GM12878 (cell line): ENCODE measurements around the gene CHMP2B. TPM values are rescaled to one million over a fixed set of nuclear protein-coding genes. Genes with fewer than 3 reads are reported as not detected.

ENCODE experiments used
- ATAC-seq: fragments of 200-7000 bp; cut with Tn5 transposase; 3 replicates; pipeline ENCODE4 v1.9.1; 2020; ENCODE audit warnings: mild to moderate bottlenecking, moderate library complexity
- BruUV-seq: library from RNA; stranded (reverse); fragments of 400-500 nt; replicated peaks from 2 replicates; lab custom pipeline; 2021; lab: Mats Ljungman, UMichigan
- CTCF ChIA-PET: fragments of 300-600 bp; sonication (Branson Sonifier 250); formaldehyde crosslinking; extraction: SDS; loops from one replicate; lab custom pipeline; 2021; ENCODE audit warnings: inconsistent platforms; lab: Yijun Ruan, JAX
- POLR2A ChIA-PET: fragments of 350-600 bp; formaldehyde crosslinking; extraction: SDS; loops from one replicate; lab custom pipeline; 2021; ENCODE audit warnings: inconsistent platforms; lab: Charles Lee
- RAD21 ChIA-PET: fragments of 300-600 bp; sonication (Branson Sonifier 250); formaldehyde crosslinking; loops from one replicate; lab custom pipeline; 2023; ENCODE audit warnings: antibody characterized with exemption; ENCODE audit not compliant: unreplicated experiment; lab: Charles Lee
- SMC1A ChIA-PET: fragments of 300-600 bp; sonication (Branson Sonifier 250); formaldehyde crosslinking; loops from one replicate; lab custom pipeline; 2023; ENCODE audit not compliant: unreplicated experiment, uncharacterized antibody; lab: Charles Lee
- DNase-seq: peaks from one replicate; pipeline ENCODE4 v3.0.0-alpha.2; 2011; ENCODE audit warnings: low read depth, low spot score
- FAIRE-seq: peaks from 3 replicates; lab custom pipeline; 2011; peaks lifted over from hg19 to GRCh38; lab: Jason Lieb, UNC
- H2AFZ ChIP-seq: 2 replicates; pipeline ENCODE4 v1.6.0; 2011; ENCODE audit warnings: low read depth, low read length, control low read depth; ENCODE audit not compliant: control insufficient read depth
- H3K27ac ChIP-seq: 2 replicates; pipeline ENCODE4 v1.5.1; 2011; ENCODE audit warnings: control low read depth; ENCODE audit not compliant: control insufficient read depth, insufficient read depth
- H3K27me3 ChIP-seq, 2 experiments: replicated peaks in 1 of 2; 2 replicates each; pipeline versions ENCODE4 v1.6.0 to v1.6.1; 2011; ENCODE audit warnings: low read length in 1 of 2; ENCODE audit not compliant: control insufficient read depth in 2 of 2, insufficient read depth in 2 of 2
- H3K36me3 ChIP-seq, 2 experiments: 2 replicates each; pipeline ENCODE4 v1.5.1; 2011; ENCODE audit warnings: low read length in 1 of 2; ENCODE audit not compliant: control insufficient read depth in 2 of 2, insufficient read depth in 2 of 2
- H3K4me1 ChIP-seq: 2 replicates; pipeline ENCODE4 v1.6.1; 2011; ENCODE audit warnings: mild to moderate bottlenecking, low read length, moderate library complexity, mixed read lengths; ENCODE audit not compliant: control insufficient read depth, insufficient read depth
- H3K4me2 ChIP-seq: 2 replicates; pipeline ENCODE4 v1.6.0; 2011; ENCODE audit warnings: control low read depth; ENCODE audit not compliant: control insufficient read depth, insufficient read depth
- H3K4me3 ChIP-seq: fragments of 200-600 bp; sonication (generic); 2 replicates; pipeline ENCODE4 v1.5.1; 2016
- H3K79me2 ChIP-seq: 2 replicates; pipeline ENCODE4 v1.6.0; 2011; ENCODE audit warnings: low read length; ENCODE audit not compliant: control insufficient read depth, insufficient read depth
- H3K9ac ChIP-seq: 2 replicates; pipeline ENCODE4 v1.8.0; 2011; ENCODE audit warnings: low read length, control low read depth, mixed read lengths; ENCODE audit not compliant: control insufficient read depth, insufficient read depth
- H3K9me3 ChIP-seq: replicated peaks from 3 replicates; pipeline ENCODE4 v1.5.1; 2011; ENCODE audit warnings: mild to moderate bottlenecking, low read length; ENCODE audit not compliant: control insufficient read depth, insufficient read depth
- H4K20me1 ChIP-seq: 2 replicates; pipeline ENCODE4 v1.6.0; 2011; ENCODE audit not compliant: control insufficient read depth, insufficient read depth
- ATF3 ChIP-seq: IDR thresholded peaks from 2 replicates; pipeline ENCODE4 v1.6.1; 2011; ENCODE audit warnings: low read depth, mild to moderate bottlenecking, low read length, moderate library complexity, borderline replicate concordance; ENCODE audit errors: extremely low read depth
- BHLHE40 ChIP-seq, 2 experiments: fragments of 450-650 bp in 1 of 2; IDR thresholded peaks; 2 replicates each; pipeline ENCODE4 v1.6.1; 2011 to 2017; ENCODE audit warnings: low read depth in 2 of 2, borderline replicate concordance in 1 of 2, improper control_type of control experiment in 1 of 2, low read length in 1 of 2, mild to moderate bottlenecking in 1 of 2
- CBX5 ChIP-seq: sonication (generic); IDR thresholded peaks from 2 replicates; pipeline ENCODE4 v1.6.1; 2016; ENCODE audit warnings: low read depth, moderate library complexity, mild to moderate bottlenecking, inconsistent platforms
- CHD1 ChIP-seq: IDR thresholded peaks from 2 replicates; pipeline ENCODE4 v1.6.1; 2012; ENCODE audit warnings: low read depth, low read length, improper control_type of control experiment
- JUNB ChIP-seq: IDR thresholded peaks from 2 replicates; pipeline ENCODE4 v1.6.1; 2016; ENCODE audit warnings: antibody characterized with exemption, mild to moderate bottlenecking
- NFYA ChIP-seq: IDR thresholded peaks from 2 replicates; pipeline ENCODE4 v1.6.1; 2011; ENCODE audit warnings: low read depth, mild to moderate bottlenecking, low read length, improper control_type of control experiment, borderline replicate concordance
- RB1 ChIP-seq: fragments of 450-650 bp; formaldehyde crosslinking; IDR thresholded peaks from 2 replicates; pipeline ENCODE4 v1.6.1; 2017; ENCODE audit warnings: mild to moderate bottlenecking, borderline replicate concordance
- SPI1 ChIP-seq: IDR thresholded peaks from 2 replicates; pipeline ENCODE4 v1.6.1; 2011; ENCODE audit warnings: low read depth, mild to moderate bottlenecking, low read length, moderate library complexity, borderline replicate concordance; ENCODE audit not compliant: insufficient read depth
- STAT1 ChIP-seq: fragments of 450-650 bp; conservative IDR thresholded peaks from 2 replicates; pipeline ENCODE4 v1.6.1; 2014; ENCODE audit warnings: antibody characterized with exemption, mild to moderate bottlenecking
- TCF12 ChIP-seq: IDR thresholded peaks from 2 replicates; pipeline ENCODE4 v1.6.1; 2011; ENCODE audit warnings: low read depth, mild to moderate bottlenecking, low read length
- ZBTB33 ChIP-seq: fragments of 450-650 bp; IDR thresholded peaks from 2 replicates; pipeline ENCODE4 v1.6.1; 2017; ENCODE audit warnings: mild to moderate bottlenecking
- ZNF687 ChIP-seq: fragments of 450-650 bp; IDR thresholded peaks from 2 replicates; pipeline ENCODE4 v1.6.1; 2017; ENCODE audit warnings: mild to moderate bottlenecking, moderate library complexity
- in situ Hi-C: fragments of 300-500 bp; cut with MboI; formaldehyde crosslinking; loops from 9 replicates; pipeline ENCODE4 v1.14.3; 2018; ENCODE audit warnings: mixed read lengths
- intact Hi-C: fragments of 100-400 bp; cut with micrococcal nuclease; formaldehyde crosslinking; loops from one replicate; pipeline ENCODE4 v1.14.2; 2022; ENCODE audit not compliant: unreplicated experiment
- polyA plus RNA-seq, 11 experiments: library from polyadenylated mRNA; depleted of rRNA in 4 of 11; unstranded in 6 of 11; stranded (reverse) in 5 of 11; fragments of >200 nt; fragmentation: Nextera tagmentation in 4 of 11; fragmentation: Illumina TruSeq in 1 of 11; extraction: Ambion mirVana in 4 of 11; extraction: Trizol in 1 of 11; gene quantifications; 1 replicate in 1 of 11; 2 replicates in 10 of 11; pipeline versions ENCODE4 v1.2.1 to v1.2.3, GENCODE V29; 2011 to 2016; ENCODE audit warnings: inconsistent platforms in 2 of 11, missing spikeins in 2 of 11, low read depth in 1 of 11
- total RNA-seq, 4 experiments: library from RNA; depleted of rRNA in 3 of 4; stranded (reverse); fragments of >200 nt in 3 of 4; fragmentation: Illumina TruSeq in 1 of 4; extraction: Trizol in 1 of 4; gene quantifications; 2 replicates each; pipeline versions ENCODE4 v1.2.1 to v1.2.3, GENCODE V29; 2013 to 2021
- TF ChIP-seq, protein P1 (sequence below): IDR thresholded peaks from 2 replicates; pipeline ENCODE4 v1.6.1; 2012; ENCODE audit warnings: low read depth, low read length, improper control_type of control experiment

Gene CHMP2B
- total and polyA plus RNA-seq, 10 of the 15 experiments (the other 5 are each of a cell fraction or from before 2014, with no cell fraction given) = 14.9 to 54.8 (median 24.6) TPM

DNA sequence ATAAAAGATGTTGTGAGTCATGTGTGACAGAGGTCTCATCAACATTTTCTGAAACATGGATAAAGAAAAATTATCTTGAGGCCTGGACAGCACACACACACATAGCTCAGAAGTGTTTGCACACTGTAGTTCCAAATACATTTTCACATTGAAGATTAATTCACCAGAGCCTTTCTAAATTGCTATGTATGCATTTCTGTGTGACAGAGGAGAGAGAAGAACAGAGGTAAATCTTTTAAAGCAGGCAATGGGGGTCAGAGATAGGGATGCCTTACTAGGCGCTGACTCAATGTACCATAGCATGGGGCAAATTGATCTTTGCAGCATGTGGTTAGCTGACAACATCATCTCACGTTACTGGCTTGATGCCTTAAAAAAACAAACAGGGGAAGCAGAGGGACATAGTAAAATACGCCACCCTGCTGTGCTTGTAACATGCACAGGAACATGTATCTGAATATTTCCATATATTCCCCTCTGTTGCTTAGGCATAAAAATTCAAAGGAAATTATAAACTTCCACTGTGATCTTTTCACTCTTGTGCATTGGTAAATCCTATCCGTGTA is 41.6 kb downstream of the CHMP2B start (continued):
- TF ChIP-seq CBX5 (no peak), ZBTB33 (no peak), CHD1 (no peak), BHLHE40 (IDR thresholded peaks at IDR 0.05; ENCODE audit: borderline replicate concordance in 1 of 2, low read depth in 2 of 2, low read length in 1 of 2) (no peak), NFYA (no peak), ATF3 (no peak)
- TF ChIP-seq, protein P1, sequence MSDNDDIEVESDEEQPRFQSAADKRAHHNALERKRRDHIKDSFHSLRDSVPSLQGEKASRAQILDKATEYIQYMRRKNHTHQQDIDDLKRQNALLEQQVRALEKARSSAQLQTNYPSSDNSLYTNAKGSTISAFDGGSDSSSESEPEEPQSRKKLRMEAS = no peak

DNA sequence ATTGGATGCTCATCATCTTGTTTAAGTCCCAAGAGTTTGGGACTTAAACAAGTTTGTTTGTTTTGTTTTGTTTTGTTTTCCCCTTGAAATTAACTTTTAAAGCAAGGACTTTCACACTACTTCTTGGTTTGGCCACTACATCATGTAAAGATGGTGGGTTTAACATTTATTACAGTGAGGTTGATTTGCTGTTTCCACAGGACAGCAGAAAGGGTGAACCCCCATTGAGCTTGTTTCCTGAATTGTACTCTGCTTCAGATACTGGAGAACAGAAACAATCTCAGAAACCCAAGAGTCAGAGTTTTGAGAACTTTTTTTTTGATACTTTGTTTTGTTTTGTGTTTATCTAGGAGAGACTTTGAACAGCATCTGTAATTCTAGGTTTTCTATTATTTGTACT is 42.6 kb downstream of the CHMP2B start:
- POLR2A ChIA-PET = no interaction called here
- Histone ChIP-seq H3K4me1 (no peaks in the 10 kb centered on the region), H4K20me1 (no peaks in the 10 kb centered on the region), H3K79me2 (no peaks in the 10 kb centered on the region), H3K4me2 (no peak overlapping the region), H3K9me3 (no peaks in the 10 kb centered on the region), H3K36me3 (no peaks in the 10 kb centered on the region), H3K9ac (no peak overlapping the region), H3K27ac (no peak overlapping the region), H3K27me3 (no peaks in the 10 kb centered on the region), H3K4me3 (no peak overlapping the region), H2AFZ (no peak overlapping the region)
- ATAC-seq (no peak), DNase-seq (no peak), FAIRE-seq (no peak)
- intact Hi-C loops (loop anchor here (10.0 kb wide), 1 partner anchor 735 kb away; no protein-coding TSS in a partner anchor), in situ Hi-C loops (no loop called here)
- SMC1A ChIA-PET = no interaction called here
- CTCF ChIA-PET = interaction anchor here (0.7 to 1.5 kb wide), 3 partner anchors 9 to 29 kb away, joined by 3 to 7 read pairs (median 6); no protein-coding TSS in a partner anchor
- RAD21 ChIA-PET = no interaction called here
- no TSS peak for BruUV-seq
- no peak for TF ChIP-seq RB1
- TF ChIP-seq STAT1 = no peak
- no peak for TF ChIP-seq TCF12
- TF ChIP-seq JUNB = no peak
- TF ChIP-seq, protein P1 = no peak
- no peak for TF ChIP-seq SPI1
- no peak for TF ChIP-seq ZNF687
